GM21619 (cell line): Measurements from ENCODE around the gene CDKN2AIP.
A peak's percentile ranks its signal among the peaks of the same experiment; 100 is the strongest.
"Not testable (repeated sequence)": the region's sequence is repeated elsewhere in the genome, so short reads cannot be mapped to it uniquely, and the experiment has no call there.

Source experiments
- ATAC-seq: cut with Tn5 transposase; IDR thresholded peaks from one replicate; pipeline ENCODE4 v1.9.1; 2021; ENCODE audit not compliant: unreplicated experiment

Gene CDKN2AIP

GRCh38 chr4:183445097-183445428, 627 bp downstream of the CDKN2AIP start:
- ATAC-seq, result peak; percentile 16

- no peak for ATAC-seq
Measured at GRCh38 chr4:183447646-183448045, 3.2 kb downstream of the CDKN2AIP start.

GRCh38 chr4:183448436-183448835, 4.0 kb downstream of the CDKN2AIP start:
- ATAC-seq, result no peak

- ATAC-seq, result no peak
Measured at GRCh38 chr4:183449193-183449882, 4.9 kb downstream of the CDKN2AIP start.

GRCh38 chr4:183450108-183450507, 5.7 kb downstream of the CDKN2AIP start:
- no peak for ATAC-seq

GRCh38 chr4:183455431-183456195, 11.2 kb downstream of the CDKN2AIP start:
- ATAC-seq, result no peak

- no peak for ATAC-seq
Measured at GRCh38 chr4:183458005-183458404, 13.6 kb downstream of the CDKN2AIP start.

- ATAC-seq, result not testable (repeated sequence)
Measured at GRCh38 chr4:183463903-183464619, 19.6 kb downstream of the CDKN2AIP start.

GRCh38 chr4:183465879-183466278, 21.4 kb downstream of the CDKN2AIP start:
- ATAC-seq, result not testable (repeated sequence)

GRCh38 chr4:183467246-183467645, 22.8 kb downstream of the CDKN2AIP start:
- no peak for ATAC-seq

- no peak for ATAC-seq
Measured at GRCh38 chr4:183468210-183469095, 24.0 kb downstream of the CDKN2AIP start.

- ATAC-seq, result no peak
Measured at GRCh38 chr4:183469285-183469684, 24.8 kb downstream of the CDKN2AIP start.

- ATAC-seq, result no peak
Measured at GRCh38 chr4:183469936-183470335, 25.5 kb downstream of the CDKN2AIP start.

GRCh38 chr4:183470821-183471220, 26.4 kb downstream of the CDKN2AIP start:
- no peak for ATAC-seq

- ATAC-seq, result peak; percentile 79
Measured at GRCh38 chr4:183471946-183472708, 27.7 kb downstream of the CDKN2AIP start.

- no peak for ATAC-seq
Measured at GRCh38 chr4:183478123-183478522, 33.7 kb downstream of the CDKN2AIP start.

- no peak for ATAC-seq
Measured at GRCh38 chr4:183478926-183479325, 34.5 kb downstream of the CDKN2AIP start.

GRCh38 chr4:183482515-183483095, 38.2 kb downstream of the CDKN2AIP start:
- not testable (repeated sequence) for ATAC-seq

- no peak for ATAC-seq
Measured at GRCh38 chr4:183483997-183484396, 39.6 kb downstream of the CDKN2AIP start.
